ENCODE results near the gene SLC4A7. TPM values are rescaled to one million over a fixed set of nuclear protein-coding genes. Genes with fewer than 3 reads are reported as not detected.

The SLC4A7 gene
- total RNA-seq, 1 experiment from 2014 or later = 90.8 TPM

DNA sequence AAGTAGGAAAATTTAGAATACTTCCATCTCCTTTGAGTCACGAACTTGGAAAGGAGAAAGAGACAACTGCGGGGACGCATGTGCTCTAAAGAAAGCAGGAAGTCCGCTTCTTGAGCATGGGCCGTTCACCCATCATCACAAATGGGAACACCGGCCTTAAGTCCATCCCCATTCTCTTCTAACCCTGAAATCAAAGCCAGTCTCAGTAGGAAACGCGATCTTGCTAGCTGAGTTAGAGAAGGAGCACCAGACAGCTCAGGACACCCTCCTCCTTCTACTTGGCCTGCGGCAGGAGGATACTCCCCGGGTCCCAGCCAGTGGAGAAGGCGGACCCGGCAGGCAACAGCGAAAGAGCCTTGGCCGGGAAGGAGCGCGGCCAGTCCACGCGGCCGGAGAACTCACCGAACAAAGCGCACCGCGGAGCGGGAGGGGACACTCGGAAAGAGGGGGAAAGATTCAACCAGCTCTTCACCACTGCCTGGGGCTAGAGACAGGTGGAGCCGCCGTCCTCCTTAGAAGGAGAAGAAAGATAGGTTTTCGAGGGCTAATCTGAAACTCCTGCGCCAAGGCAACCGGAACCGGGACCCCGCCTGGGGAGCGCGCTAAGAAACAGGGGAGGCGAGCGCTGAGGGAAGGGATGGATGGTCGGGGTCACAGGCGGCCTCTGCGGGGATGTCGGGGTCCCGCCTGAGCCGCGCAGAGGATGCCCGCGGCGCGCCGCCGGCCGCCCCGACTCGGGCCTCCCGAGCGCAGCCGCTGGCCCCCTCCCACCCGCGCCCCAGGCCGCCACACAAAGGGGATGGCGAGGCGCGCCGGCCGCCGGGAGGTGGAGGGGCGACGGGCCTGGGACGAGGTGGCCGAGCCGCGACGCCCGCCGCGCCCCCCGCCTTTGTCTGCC is 818 bp downstream of the SLC4A7 start:
- CTCF ChIA-PET = interaction anchor here (1.0 kb wide), 1 partner anchor 197 kb away, joined by 6 read pairs; no protein-coding TSS in a partner anchor
- no peaks in the 10 kb centered on the region for H3K9me3 Mint-ChIP-seq
- DNase-seq (ENCODE audit: low spot score) = peak; percentile 45
- H3K27me3 Mint-ChIP-seq (ENCODE audit: low read depth) = no peaks in the 10 kb centered on the region
- peaks cover 41% of the 10 kb centered on the region for H3K4me1 Mint-ChIP-seq
- TF ChIP-seq ETV6 (CRISPR knock-in tag; IDR thresholded peaks at IDR 0.05) = 0 out of 2 replicates have a peak, but pooled peaks have one; percentile 23
- TF ChIP-seq MYBL2 (CRISPR knock-in tag; IDR thresholded peaks at IDR 0.05) = 0 out of 2 replicates have a peak, but pooled peaks have one; percentile 18
- 0 out of 2 replicates have a peak, but pooled peaks have one; percentile 16 for TF ChIP-seq ZNF281 (CRISPR knock-in tag; IDR thresholded peaks at IDR 0.05)
- peak; percentile 29; the same call in 1 of the 2 replicates for TF ChIP-seq FOXP1 (CRISPR knock-in tag; IDR thresholded peaks at IDR 0.05; ENCODE audit: borderline replicate concordance)
- no peak for TF ChIP-seq SP1 (CRISPR knock-in tag; conservative IDR thresholded peaks at IDR 0.05)
- TF ChIP-seq ERG (CRISPR knock-in tag; IDR thresholded peaks at IDR 0.05) = no peak
- TF ChIP-seq, protein P1, sequence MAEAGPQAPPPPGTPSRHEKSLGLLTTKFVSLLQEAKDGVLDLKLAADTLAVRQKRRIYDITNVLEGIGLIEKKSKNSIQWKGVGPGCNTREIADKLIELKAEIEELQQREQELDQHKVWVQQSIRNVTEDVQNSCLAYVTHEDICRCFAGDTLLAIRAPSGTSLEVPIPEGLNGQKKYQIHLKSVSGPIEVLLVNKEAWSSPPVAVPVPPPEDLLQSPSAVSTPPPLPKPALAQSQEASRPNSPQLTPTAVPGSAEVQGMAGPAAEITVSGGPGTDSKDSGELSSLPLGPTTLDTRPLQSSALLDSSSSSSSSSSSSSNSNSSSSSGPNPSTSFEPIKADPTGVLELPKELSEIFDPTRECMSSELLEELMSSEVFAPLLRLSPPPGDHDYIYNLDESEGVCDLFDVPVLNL (CRISPR knock-in tag; IDR thresholded peaks at IDR 0.05; ENCODE audit: borderline replicate concordance, low read depth) = 0 out of 2 replicates have a peak, but pooled peaks have one; percentile 7
- TF ChIP-seq MAX (CRISPR knock-in tag; IDR thresholded peaks at IDR 0.05) = peak; percentile 49; the same call in 1 of the 2 replicates
- peak; percentile 8 for ATAC-seq
- POLR2A ChIA-PET = interaction anchor here (0.6 to 2.5 kb wide), 7 partner anchors 13 to 255 kb away, joined by 3 to 15 read pairs (median 4); no protein-coding TSS in a partner anchor
- H3K27ac Mint-ChIP-seq = peak overlapping the region; percentile 64
- H3K36me3 Mint-ChIP-seq = peaks cover 4% of the 10 kb centered on the region; the same call in 1 of the 2 replicates
- peak overlapping the region; percentile 97 for H3K4me3 Mint-ChIP-seq

DNA sequence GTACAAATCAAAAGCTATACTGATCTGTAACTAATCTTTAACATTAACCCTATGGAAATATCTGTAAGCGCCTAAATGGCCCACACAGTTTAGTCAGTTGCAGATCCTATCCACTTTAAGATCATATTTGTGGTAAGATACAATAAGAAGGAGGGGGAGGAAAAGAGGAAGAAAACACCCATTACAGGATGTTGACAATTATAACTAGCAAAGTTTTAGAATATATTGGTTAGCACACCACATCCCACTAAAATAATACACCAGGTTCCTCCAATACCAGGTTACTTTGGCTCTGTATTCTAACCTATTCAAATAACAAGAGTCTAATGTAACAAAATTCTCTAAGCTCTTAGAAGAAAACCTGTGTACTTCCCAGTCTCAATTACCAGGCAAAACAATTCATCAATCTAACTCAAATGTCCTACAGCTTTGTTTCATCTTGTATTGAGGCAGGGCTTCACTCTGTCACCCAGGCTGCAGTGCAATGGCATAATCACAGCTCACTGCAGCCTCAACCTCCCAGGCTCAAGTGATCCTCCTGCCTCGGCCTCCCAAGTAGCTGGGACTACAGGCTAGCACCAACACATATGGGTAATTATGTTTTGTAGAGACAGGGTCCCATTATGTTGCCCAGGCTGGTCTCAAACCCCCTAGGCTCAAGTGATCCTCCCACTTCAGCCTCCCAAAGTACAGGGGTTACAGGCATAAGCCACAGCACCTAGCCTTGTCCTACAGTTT is 4.2 kb downstream of the SLC4A7 start:
- 0 out of 2 replicates have a peak overlapping the region, but pooled peaks have one; percentile 22 for H3K27ac Mint-ChIP-seq
- no peaks in the 10 kb centered on the region for H3K27me3 Mint-ChIP-seq (ENCODE audit: low read depth)
- no peak for TF ChIP-seq SMAD3 (CRISPR knock-in tag; IDR thresholded peaks at IDR 0.05; ENCODE audit: borderline replicate concordance)
- POLR2A ChIA-PET = interaction anchor here (0.6 kb wide), 1 partner anchor 228 kb away, joined by 3 read pairs; no protein-coding TSS in a partner anchor
- peaks cover 22% of the 10 kb centered on the region for H3K36me3 Mint-ChIP-seq
- CTCF ChIA-PET = interaction anchor here (0.5 kb wide), 1 partner anchor 201 kb away, joined by 3 read pairs; no protein-coding TSS in a partner anchor
- H3K9me3 Mint-ChIP-seq = peaks cover 9% of the 10 kb centered on the region
- ATAC-seq = no peak
- H3K4me3 Mint-ChIP-seq = 0 out of 2 replicates have a peak overlapping the region, but pooled peaks have one; percentile 1
- DNase-seq (ENCODE audit: low spot score) = no peak
- H3K4me1 Mint-ChIP-seq = peaks cover 47% of the 10 kb centered on the region

DNA sequence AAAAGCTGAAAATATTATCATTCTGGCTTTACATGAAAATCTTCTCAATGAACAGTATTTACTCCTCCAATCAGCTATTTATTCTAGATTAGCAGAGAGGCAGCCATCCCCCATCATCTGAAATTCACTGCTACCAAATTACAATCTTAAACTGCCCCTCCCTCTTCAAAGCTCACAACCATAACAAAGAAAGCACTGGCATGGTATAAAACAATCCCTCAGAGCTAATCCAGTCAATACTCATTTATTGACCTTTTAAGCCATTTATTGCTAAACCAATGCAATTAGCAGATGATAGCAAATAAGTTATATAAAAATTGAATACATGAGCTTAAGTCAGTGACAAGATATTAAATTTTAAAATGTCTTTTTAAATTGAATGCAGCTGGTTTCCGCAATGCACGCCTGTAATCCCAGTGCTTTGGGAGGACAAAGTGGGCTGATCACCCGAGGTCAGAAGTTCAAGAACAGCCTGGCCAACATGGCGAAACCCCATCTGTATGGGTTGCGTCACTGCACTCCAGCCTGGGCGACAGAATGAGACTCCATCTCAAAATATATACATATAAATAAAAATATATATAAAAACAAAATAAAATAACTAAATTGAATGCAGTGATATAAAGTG is 12.1 kb downstream of the SLC4A7 start:
- no peak for DNase-seq (ENCODE audit: low spot score)
- Mint-ChIP-seq H3K36me3 (peaks cover 20% of the 10 kb centered on the region), H3K27ac (no peak overlapping the region), H3K27me3 (ENCODE audit: low read depth) (no peaks in the 10 kb centered on the region), H3K4me3 (no peak overlapping the region), H3K9me3 (peaks cover 9% of the 10 kb centered on the region), H3K4me1 (peaks cover 39% of the 10 kb centered on the region)
- ATAC-seq = no peak
- POLR2A ChIA-PET = interaction anchor here (2.7 kb wide), 1 partner anchor 13 kb away, joined by 8 read pairs; the partner anchor contains the start of gene SLC4A7
- TF ChIP-seq, protein P2, sequence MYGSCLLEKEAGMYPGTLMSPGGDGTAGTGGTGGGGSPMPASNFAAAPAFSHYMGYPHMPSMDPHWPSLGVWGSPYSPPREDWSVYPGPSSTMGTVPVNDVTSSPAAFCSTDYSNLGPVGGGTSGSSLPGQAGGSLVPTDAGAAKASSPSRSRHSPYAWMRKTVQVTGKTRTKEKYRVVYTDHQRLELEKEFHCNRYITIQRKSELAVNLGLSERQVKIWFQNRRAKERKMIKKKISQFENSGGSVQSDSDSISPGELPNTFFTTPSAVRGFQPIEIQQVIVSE (CRISPR knock-in tag; IDR thresholded peaks at IDR 0.05; ENCODE audit: borderline replicate concordance) = no peak
- TF ChIP-seq SMAD3 (CRISPR knock-in tag; IDR thresholded peaks at IDR 0.05; ENCODE audit: borderline replicate concordance) = no peak
- TF ChIP-seq OVOL2 (CRISPR knock-in tag; IDR thresholded peaks at IDR 0.05; ENCODE audit: borderline replicate concordance) = no peak
- no peak for TF ChIP-seq IRF2 (CRISPR knock-in tag; IDR thresholded peaks at IDR 0.05; ENCODE audit: borderline replicate concordance, low read depth)
- CTCF ChIA-PET = interaction anchor here (0.8 to 1.3 kb wide), 2 partner anchors 14 to 114 kb away, joined by 3 read pairs; no protein-coding TSS in a partner anchor

Measured in WTC11 (cell line).